ENCODE results near the gene VSIG10L. TPM values are rescaled to one million over a fixed set of nuclear protein-coding genes. Genes with fewer than 3 reads are reported as not detected.

VSIG10L gene
- total RNA-seq, 1 donor from 2014 or later, result 3.5 TPM

- H3K4me3 Mint-ChIP-seq (ENCODE audit: unreplicated experiment), result no peak overlapping the region
- TF ChIP-seq CTCF (IDR thresholded peaks at IDR 0.05), result no peak
- H3K27me3 Mint-ChIP-seq (ENCODE audit: unreplicated experiment), result no peaks in the 10 kb centered on the region
- peaks cover 1% of the 10 kb centered on the region for H3K4me1 Mint-ChIP-seq (ENCODE audit: unreplicated experiment)
- no peak for DNase-seq (ENCODE audit: extremely low spot score, unreplicated experiment)
- peaks cover 15% of the 10 kb centered on the region for H3K9me3 Mint-ChIP-seq (ENCODE audit: unreplicated experiment)
- H3K27ac Mint-ChIP-seq (ENCODE audit: unreplicated experiment), result no peak overlapping the region
- peaks cover 8% of the 10 kb centered on the region for H3K36me3 Mint-ChIP-seq (ENCODE audit: unreplicated experiment)
These were observed 11.6 kb downstream of the VSIG10L start for GRCh38 chr19:51330366-51330765.

- peaks cover 1% of the 10 kb centered on the region for H3K4me1 Mint-ChIP-seq (ENCODE audit: unreplicated experiment)
- TF ChIP-seq CTCF (IDR thresholded peaks at IDR 0.05), result no peak
- peaks cover 8% of the 10 kb centered on the region for H3K36me3 Mint-ChIP-seq (ENCODE audit: unreplicated experiment)
- H3K9me3 Mint-ChIP-seq (ENCODE audit: unreplicated experiment), result peaks cover 15% of the 10 kb centered on the region
- no peak for DNase-seq (ENCODE audit: extremely low spot score, unreplicated experiment)
- no peak overlapping the region for H3K27ac Mint-ChIP-seq (ENCODE audit: unreplicated experiment)
- no peak overlapping the region for H3K4me3 Mint-ChIP-seq (ENCODE audit: unreplicated experiment)
- no peaks in the 10 kb centered on the region for H3K27me3 Mint-ChIP-seq (ENCODE audit: unreplicated experiment)
These were observed 12.5 kb downstream of the VSIG10L start for GRCh38 chr19:51329411-51329810.

GRCh38 chr19:51327066-51328001 is 14.6 kb downstream of the VSIG10L start:
- Mint-ChIP-seq H3K4me3 (ENCODE audit: unreplicated experiment) (no peak overlapping the region), H3K27ac (ENCODE audit: unreplicated experiment) (no peak overlapping the region), H3K36me3 (ENCODE audit: unreplicated experiment) (peaks cover 8% of the 10 kb centered on the region), H3K27me3 (ENCODE audit: unreplicated experiment) (no peaks in the 10 kb centered on the region), H3K9me3 (ENCODE audit: unreplicated experiment) (peaks cover 15% of the 10 kb centered on the region), H3K4me1 (ENCODE audit: unreplicated experiment) (peaks cover 1% of the 10 kb centered on the region)
- no peak for TF ChIP-seq CTCF (IDR thresholded peaks at IDR 0.05)
- DNase-seq (ENCODE audit: extremely low spot score, unreplicated experiment), result no peak

- Mint-ChIP-seq H3K9me3 (ENCODE audit: unreplicated experiment) (peaks cover 9% of the 10 kb centered on the region), H3K27me3 (ENCODE audit: unreplicated experiment) (no peaks in the 10 kb centered on the region), H3K4me3 (ENCODE audit: unreplicated experiment) (no peak overlapping the region), H3K27ac (ENCODE audit: unreplicated experiment) (no peak overlapping the region), H3K4me1 (ENCODE audit: unreplicated experiment) (peaks cover 1% of the 10 kb centered on the region), H3K36me3 (ENCODE audit: unreplicated experiment) (peaks cover 3% of the 10 kb centered on the region)
- DNase-seq (ENCODE audit: extremely low spot score, unreplicated experiment), result no peak
- no peak for TF ChIP-seq CTCF (IDR thresholded peaks at IDR 0.05)
These were observed 15.5 kb downstream of the VSIG10L start for GRCh38 chr19:51326216-51327065.
